Testis (tissue), 3 donors: ENCODE measurements around the gene NDNF. TPM values are rescaled to one million over a fixed set of nuclear protein-coding genes. Genes with fewer than 3 reads are reported as not detected.

Experiments used
- DNase-seq: peaks from one replicate; pipeline ENCODE4 v3.0.0-alpha.2; 2019
- H3K27ac ChIP-seq, 2 donors: fragments of 200-600 bp; sonication (generic); one replicate each; pipeline ENCODE4 v1.5.1; 2019
- H3K27me3 ChIP-seq: fragments of 200-600 bp; sonication (generic); one replicate; pipeline ENCODE4 v1.5.1; 2019
- H3K36me3 ChIP-seq: fragments of 200-600 bp; sonication (generic); one replicate; pipeline ENCODE4 v1.5.1; 2017; ENCODE audit warnings: low read depth; ENCODE audit errors: missing control alignments
- H3K4me1 ChIP-seq: fragments of 200-600 bp; sonication (generic); one replicate; pipeline ENCODE4 v1.5.1; 2019
- H3K4me3 ChIP-seq, 2 donors: fragments of 200-600 bp; sonication (generic); one replicate each; pipeline ENCODE4 v1.5.1; 2017 to 2019
- H3K9me3 ChIP-seq: fragments of 200-600 bp; sonication (generic); one replicate; pipeline ENCODE4 v1.5.1; 2017
- POLR2A ChIP-seq: fragments of 450-650 bp; IDR thresholded peaks from one replicate; pipeline ENCODE4 v1.6.1; 2017; ENCODE audit warnings: antibody characterized with exemption, mild to moderate bottlenecking, moderate library complexity
- WGBS, 2 donors: methylation state at CpG; one replicate each; pipeline ENCODE4 v1.1.5; 2018; 5-methylcytosine and 5-hydroxymethylcytosine counted together
- intact Hi-C: fragments of 100-400 bp; cut with DNase I; formaldehyde crosslinking; loops from one replicate; pipeline ENCODE4 v1.15.1; 2023; ENCODE audit warnings: low total_unique reads
- polyA plus RNA-seq: library from polyadenylated mRNA; stranded (reverse); fragments of 350-450 nt; fragmentation: Illumina TruSeq; extraction: RNeasy Lipid Tissue Mini Kit (QIAGEN cat#74804); gene quantifications from one replicate; pipeline ENCODE4 v1.2.3, GENCODE V29; 2014; ENCODE audit warnings: low read depth, low replicate concordance; ENCODE audit not compliant: insufficient read depth
- total RNA-seq, 2 donors: library from RNA; depleted of rRNA; stranded (reverse); fragments of >200 nt; gene quantifications; one replicate each; pipeline ENCODE4 v1.2.3, GENCODE V29; 2016
- TF ChIP-seq, protein P1 (sequence below), 3 experiments: fragments of 450-650 bp in 2 of 3; fragments of 200-600 bp in 1 of 3; sonication (generic) in 1 of 3; IDR thresholded peaks; one replicate each; pipeline ENCODE4 v1.5.1; 2016 to 2019; ENCODE audit warnings: antibody characterized with exemption in 3 of 3, mild to moderate bottlenecking in 2 of 3, moderate library complexity in 1 of 3

Gene NDNF
- total and polyA plus RNA-seq, 3 donors from 2014 or later: 3.3 to 20.7 (median 7.6) TPM

DNA sequence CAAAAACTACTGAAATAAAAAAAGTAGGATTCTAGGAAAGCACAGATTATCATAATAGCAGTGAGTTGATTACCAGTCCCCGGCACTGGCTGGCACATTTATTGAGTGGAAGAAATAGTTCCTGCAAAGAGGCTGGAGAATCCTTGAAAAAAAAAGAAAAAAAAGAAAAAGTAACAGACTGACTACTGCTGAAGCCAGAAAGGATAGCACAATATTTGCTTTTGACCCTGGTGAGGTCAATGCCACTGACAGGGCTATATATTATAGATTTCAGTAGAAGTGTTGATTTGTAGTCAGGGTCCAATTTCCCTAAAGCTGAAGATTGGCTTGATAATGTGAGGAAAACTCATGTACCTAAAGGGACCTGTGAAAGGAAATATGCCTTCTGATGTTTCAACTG, 64.7 kb downstream of the NDNF start:
- 0% methylated on average over 1 of the region's 1 CpG for WGBS, 2 donors
- Histone ChIP-seq H3K9me3 (no peaks in the 10 kb centered on the region), H3K27ac (no peak overlapping the region), H3K27me3 (no peaks in the 10 kb centered on the region), H3K4me3 (no peak overlapping the region), H3K4me1 (no peaks in the 10 kb centered on the region), H3K36me3 (no peaks in the 10 kb centered on the region)
- TF ChIP-seq POLR2A: no peak
- TF ChIP-seq, protein P1, sequence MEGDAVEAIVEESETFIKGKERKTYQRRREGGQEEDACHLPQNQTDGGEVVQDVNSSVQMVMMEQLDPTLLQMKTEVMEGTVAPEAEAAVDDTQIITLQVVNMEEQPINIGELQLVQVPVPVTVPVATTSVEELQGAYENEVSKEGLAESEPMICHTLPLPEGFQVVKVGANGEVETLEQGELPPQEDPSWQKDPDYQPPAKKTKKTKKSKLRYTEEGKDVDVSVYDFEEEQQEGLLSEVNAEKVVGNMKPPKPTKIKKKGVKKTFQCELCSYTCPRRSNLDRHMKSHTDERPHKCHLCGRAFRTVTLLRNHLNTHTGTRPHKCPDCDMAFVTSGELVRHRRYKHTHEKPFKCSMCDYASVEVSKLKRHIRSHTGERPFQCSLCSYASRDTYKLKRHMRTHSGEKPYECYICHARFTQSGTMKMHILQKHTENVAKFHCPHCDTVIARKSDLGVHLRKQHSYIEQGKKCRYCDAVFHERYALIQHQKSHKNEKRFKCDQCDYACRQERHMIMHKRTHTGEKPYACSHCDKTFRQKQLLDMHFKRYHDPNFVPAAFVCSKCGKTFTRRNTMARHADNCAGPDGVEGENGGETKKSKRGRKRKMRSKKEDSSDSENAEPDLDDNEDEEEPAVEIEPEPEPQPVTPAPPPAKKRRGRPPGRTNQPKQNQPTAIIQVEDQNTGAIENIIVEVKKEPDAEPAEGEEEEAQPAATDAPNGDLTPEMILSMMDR (IDR thresholded peaks at IDR 0.05): no peak
- intact Hi-C loops: no loop called here
- DNase-seq: no peak

DNA sequence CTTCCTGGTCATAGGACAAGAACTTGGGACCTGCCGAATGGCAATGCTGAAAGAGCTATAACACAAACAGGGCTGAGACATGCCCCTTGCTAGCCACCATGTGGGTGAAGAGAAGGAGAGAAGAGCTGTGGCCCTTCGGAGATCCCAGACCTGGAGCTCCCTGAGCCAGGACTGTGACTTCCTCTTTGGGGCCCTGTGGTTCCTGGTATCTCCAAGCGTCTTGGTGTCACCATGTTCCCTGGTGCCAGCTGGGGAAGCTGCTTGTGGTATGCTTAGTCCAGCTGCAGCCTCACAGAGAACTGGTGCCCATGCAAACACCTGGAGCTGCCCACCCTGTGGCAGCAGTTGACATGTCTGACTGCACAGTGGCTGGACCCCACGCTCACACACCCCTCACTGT, 68.5 kb downstream of the NDNF start:
- Histone ChIP-seq H3K27me3 (no peaks in the 10 kb centered on the region), H3K4me3 (no peak overlapping the region), H3K36me3 (no peaks in the 10 kb centered on the region), H3K4me1 (no peaks in the 10 kb centered on the region), H3K9me3 (no peaks in the 10 kb centered on the region), H3K27ac (no peak overlapping the region)
- TF ChIP-seq, protein P1 (IDR thresholded peaks at IDR 0.05): no peak
- no peak for TF ChIP-seq POLR2A
- WGBS, 2 donors: 94 to 98% methylated on average over 3 to 4 of the region's 4 CpGs
- no peak for DNase-seq
- intact Hi-C loops: no loop called here

DNA sequence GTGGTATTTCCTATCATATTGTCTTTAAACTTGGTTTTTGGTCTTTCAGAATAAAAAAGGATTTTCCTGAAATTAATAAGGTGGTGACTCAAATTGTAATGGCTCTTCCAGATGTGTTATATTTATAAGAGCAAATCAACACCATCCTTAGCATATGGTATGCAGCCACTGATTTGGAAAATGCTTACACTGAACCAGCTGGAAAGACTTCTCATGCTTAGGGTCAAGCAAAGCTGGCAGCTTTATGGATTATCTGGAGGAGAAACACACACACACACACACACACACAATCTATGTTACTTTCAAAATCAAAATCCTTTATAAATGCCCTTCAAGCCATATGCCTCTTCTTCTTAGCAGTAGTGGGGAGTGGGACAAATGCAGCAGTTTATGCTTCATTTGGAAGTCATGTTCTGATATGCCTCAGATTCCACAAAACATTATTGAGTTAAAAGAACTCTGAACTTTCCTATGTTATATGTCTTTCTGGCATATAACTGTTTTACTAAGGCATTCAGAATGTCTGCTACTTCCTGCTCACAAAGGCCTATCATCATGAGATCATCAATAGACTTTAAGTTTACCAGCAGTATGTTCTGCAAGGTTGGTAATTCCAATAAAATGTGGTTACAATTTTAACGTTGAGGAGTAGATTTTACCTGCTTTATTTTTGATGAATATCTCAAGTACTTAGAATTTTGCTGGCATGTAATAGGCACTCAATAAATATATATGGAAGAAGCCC, 76.9 kb downstream of the NDNF start:
- intact Hi-C loops: no loop called here
- no peak for TF ChIP-seq POLR2A
- TF ChIP-seq, protein P1 (IDR thresholded peaks at IDR 0.05): no peak
- Histone ChIP-seq H3K27ac (no peak overlapping the region), H3K4me1 (no peaks in the 10 kb centered on the region), H3K27me3 (no peaks in the 10 kb centered on the region), H3K4me3 (no peak overlapping the region), H3K9me3 (no peaks in the 10 kb centered on the region), H3K36me3 (no peaks in the 10 kb centered on the region)
- no peak for DNase-seq
- 76 to 80% methylated on average over 1 of the region's 1 CpG for WGBS, 2 donors

DNA sequence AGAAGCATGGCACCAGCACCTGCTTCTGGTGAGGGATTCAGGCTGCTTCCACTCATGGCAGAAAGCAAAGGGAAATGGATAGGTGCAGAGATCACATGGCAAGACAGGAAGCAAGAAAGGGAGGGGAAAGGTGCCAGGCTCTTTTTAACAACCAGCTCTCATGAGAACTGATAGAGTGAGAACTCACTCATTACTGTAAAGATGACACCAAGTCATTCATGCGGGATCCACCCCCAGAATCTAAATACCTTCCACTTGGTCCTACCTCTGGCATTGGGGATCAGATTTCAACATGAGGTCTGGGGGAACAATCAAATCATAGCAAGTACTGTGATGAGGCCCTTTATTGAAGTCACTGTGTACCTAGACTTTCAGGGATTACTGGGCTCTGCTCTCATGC, 77.8 kb downstream of the NDNF start:
- 84 to 100% methylated on average over 1 of the region's 1 CpG for WGBS, 2 donors
- intact Hi-C loops: no loop called here
- Histone ChIP-seq H3K27me3 (no peaks in the 10 kb centered on the region), H3K36me3 (no peaks in the 10 kb centered on the region), H3K27ac (no peak overlapping the region), H3K4me3 (no peak overlapping the region), H3K9me3 (no peaks in the 10 kb centered on the region), H3K4me1 (no peaks in the 10 kb centered on the region)
- TF ChIP-seq, protein P1 (IDR thresholded peaks at IDR 0.05): no peak
- TF ChIP-seq POLR2A: no peak
- no peak for DNase-seq

DNA sequence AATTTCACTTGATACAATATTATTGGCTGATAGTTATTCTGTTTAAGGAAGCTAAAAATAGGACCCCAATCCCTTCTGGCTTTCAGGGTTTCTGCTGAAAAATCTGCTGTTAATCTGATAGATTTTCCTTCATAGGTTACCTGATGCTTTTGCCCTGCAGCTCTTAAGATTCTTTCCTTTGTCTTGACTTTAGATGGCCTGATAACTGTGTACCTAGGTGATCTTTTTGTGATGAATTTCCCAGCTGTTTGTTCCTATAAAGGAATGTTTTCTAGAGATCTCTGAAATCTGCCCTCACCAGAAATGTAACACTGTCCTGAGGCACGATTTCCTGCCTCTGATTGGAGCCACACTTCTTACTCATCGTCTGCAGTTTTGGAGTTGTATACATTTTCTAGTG, 80.5 kb downstream of the NDNF start:
- DNase-seq: no peak
- no peaks in the 10 kb centered on the region for H3K4me1 ChIP-seq
- H3K27ac ChIP-seq: no peak overlapping the region
- H3K4me3 ChIP-seq: no peak overlapping the region
- no peak for TF ChIP-seq POLR2A
- TF ChIP-seq, protein P1 (IDR thresholded peaks at IDR 0.05): no peak
- H3K27me3 ChIP-seq: no peaks in the 10 kb centered on the region
- H3K36me3 ChIP-seq: no peaks in the 10 kb centered on the region
- no peaks in the 10 kb centered on the region for H3K9me3 ChIP-seq
- intact Hi-C loops: no loop called here
- WGBS, 2 donors: 77 to 88% methylated on average over 2 of the region's 2 CpGs
